ENCODE measurements around the gene PEAK1.

- TF ChIP-seq HOXA7 (CRISPR knock-in tag; IDR thresholded peaks at IDR 0.05), result no peak
- TF ChIP-seq CTCF (IDR thresholded peaks at IDR 0.05), result no peak
- TF ChIP-seq FOSB (CRISPR knock-in tag; IDR thresholded peaks at IDR 0.05), result no peak
- TF ChIP-seq POLR2A (IDR thresholded peaks at IDR 0.05; ENCODE audit: low read length), result no peak
- no peak for TF ChIP-seq MAX (IDR thresholded peaks at IDR 0.05)
- TF ChIP-seq RFX5 (IDR thresholded peaks at IDR 0.05), result no peak
- TF ChIP-seq KDM1A (IDR thresholded peaks at IDR 0.05; ENCODE audit: low read depth), result no peak
- TF ChIP-seq NR3C1 (IDR thresholded peaks at IDR 0.05), result no peak
- TF ChIP-seq EP300 (IDR thresholded peaks at IDR 0.05), result no peak
- no peak for TF ChIP-seq MAZ (IDR thresholded peaks at IDR 0.05; ENCODE audit: borderline replicate concordance, low read depth, low read length)
- no peak for TF ChIP-seq REST (IDR thresholded peaks at IDR 0.05)
- TF ChIP-seq EHMT2 (IDR thresholded peaks at IDR 0.05; ENCODE audit: low read depth), result no peak
Measured at GRCh38 chr15:77387365-77388105, 32.4 kb downstream of the PEAK1 start.

Measured in A549 (cell line).